Cardiac muscle cell (in vitro differentiated cells and primary cell): ENCODE measurements around the gene LDLRAP1. TPM values are rescaled to one million over a fixed set of nuclear protein-coding genes. Genes with fewer than 3 reads are reported as not detected.

Experiments used
- DNase-seq, 2 donors: peaks; one replicate each; pipeline versions ENCODE4 v3.0.0 to v3.0.0-alpha.2; 2010 to 2017; ENCODE audit warnings: low read depth in 1 of 2, low spot score in 1 of 2
- H3K27ac ChIP-seq: fragments of 200-600 bp; sonication (generic); 2 replicates; pipeline ENCODE4 v1.5.1; 2016
- H3K27me3 ChIP-seq: fragments of 200-600 bp; sonication (generic); 2 replicates; pipeline ENCODE4 v1.6.0; 2016; ENCODE audit warnings: control low read depth
- H3K36me3 ChIP-seq: fragments of 200-600 bp; sonication (generic); 2 replicates; pipeline ENCODE4 v1.5.1; 2016; ENCODE audit warnings: control low read depth
- H3K4me1 ChIP-seq: fragments of 200-600 bp; sonication (generic); 2 replicates; pipeline ENCODE4 v1.8.1; 2017; ENCODE audit warnings: low read depth, mild to moderate bottlenecking, mixed run types
- H3K4me3 ChIP-seq: fragments of 200-600 bp; sonication (generic); 2 replicates; pipeline ENCODE4 v1.5.1; 2016; ENCODE audit warnings: mild to moderate bottlenecking
- H3K9me3 ChIP-seq: fragments of 200-600 bp; sonication (generic); 2 replicates; pipeline ENCODE4 v1.5.1; 2017; ENCODE audit warnings: low read depth, mild to moderate bottlenecking, control low read depth
- polyA plus RNA-seq: library from polyadenylated mRNA; unstranded; fragments of >200 nt; fragmentation: Nextera tagmentation; extraction: Ambion mirVana; gene quantifications from 2 replicates; pipeline ENCODE4 v1.2.1, GENCODE V29; 2016
- total RNA-seq: library from RNA; depleted of rRNA; stranded (reverse); fragments of >200 nt; gene quantifications from 2 replicates; pipeline ENCODE4 v1.2.3, GENCODE V29; 2016
- TF ChIP-seq, protein P1 (sequence below): IDR thresholded peaks from 2 replicates; pipeline ENCODE4 v1.5.1; 2012; ENCODE audit warnings: low read depth, mild to moderate bottlenecking, low read length

Gene LDLRAP1
- total and polyA plus RNA-seq, 2 experiments from 2014 or later, result 16.4 to 21.8 TPM

DNA sequence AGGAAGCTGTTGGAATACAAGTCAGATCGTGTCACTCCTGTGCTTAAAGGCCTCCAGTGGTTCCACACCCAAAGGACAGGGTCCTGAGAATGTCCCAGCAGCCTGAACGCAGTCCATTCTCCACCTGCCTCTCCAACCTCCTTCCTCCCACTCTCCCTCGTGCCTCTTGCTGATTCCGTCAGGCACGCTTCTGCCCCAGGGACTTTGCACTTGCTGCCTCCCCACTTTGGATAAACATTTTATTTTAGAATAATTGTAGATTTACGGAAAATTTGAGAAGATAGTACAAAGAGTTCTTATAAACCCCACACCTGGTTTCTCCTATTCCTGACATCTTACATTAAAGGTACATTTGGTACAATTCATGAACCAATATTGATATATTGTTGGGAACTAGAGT, 28.4 kb upstream of the LDLRAP1 start:
- H3K4me3 ChIP-seq, result no peak overlapping the region
- DNase-seq, result no peak
- no peak overlapping the region for H3K27ac ChIP-seq
- H3K27me3 ChIP-seq, result no peaks in the 10 kb centered on the region
- TF ChIP-seq, protein P1, sequence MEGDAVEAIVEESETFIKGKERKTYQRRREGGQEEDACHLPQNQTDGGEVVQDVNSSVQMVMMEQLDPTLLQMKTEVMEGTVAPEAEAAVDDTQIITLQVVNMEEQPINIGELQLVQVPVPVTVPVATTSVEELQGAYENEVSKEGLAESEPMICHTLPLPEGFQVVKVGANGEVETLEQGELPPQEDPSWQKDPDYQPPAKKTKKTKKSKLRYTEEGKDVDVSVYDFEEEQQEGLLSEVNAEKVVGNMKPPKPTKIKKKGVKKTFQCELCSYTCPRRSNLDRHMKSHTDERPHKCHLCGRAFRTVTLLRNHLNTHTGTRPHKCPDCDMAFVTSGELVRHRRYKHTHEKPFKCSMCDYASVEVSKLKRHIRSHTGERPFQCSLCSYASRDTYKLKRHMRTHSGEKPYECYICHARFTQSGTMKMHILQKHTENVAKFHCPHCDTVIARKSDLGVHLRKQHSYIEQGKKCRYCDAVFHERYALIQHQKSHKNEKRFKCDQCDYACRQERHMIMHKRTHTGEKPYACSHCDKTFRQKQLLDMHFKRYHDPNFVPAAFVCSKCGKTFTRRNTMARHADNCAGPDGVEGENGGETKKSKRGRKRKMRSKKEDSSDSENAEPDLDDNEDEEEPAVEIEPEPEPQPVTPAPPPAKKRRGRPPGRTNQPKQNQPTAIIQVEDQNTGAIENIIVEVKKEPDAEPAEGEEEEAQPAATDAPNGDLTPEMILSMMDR, result no peak
- H3K4me1 ChIP-seq, result no peaks in the 10 kb centered on the region
- H3K9me3 ChIP-seq, result no peaks in the 10 kb centered on the region
- no peaks in the 10 kb centered on the region for H3K36me3 ChIP-seq

DNA sequence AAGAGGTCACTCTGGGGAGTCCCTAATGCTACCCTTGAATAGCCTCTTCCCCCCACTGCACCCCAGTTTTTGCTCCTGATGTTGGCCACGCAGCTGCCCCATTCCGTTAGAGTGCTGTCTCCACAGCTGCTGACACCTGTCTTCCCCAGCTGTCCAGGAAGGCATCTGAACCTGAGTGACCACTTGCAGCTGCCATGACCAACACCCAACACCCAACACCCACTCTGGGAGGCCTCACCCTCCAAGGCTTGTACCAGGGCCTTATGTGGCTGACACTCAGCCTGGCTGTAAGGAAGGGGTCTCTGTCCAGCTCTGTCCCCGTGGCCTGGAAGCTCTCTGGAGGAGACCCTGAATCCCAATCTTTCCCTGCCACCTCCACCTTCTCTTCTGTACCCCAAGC, 26.7 kb upstream of the LDLRAP1 start:
- H3K36me3 ChIP-seq, result no peaks in the 10 kb centered on the region
- TF ChIP-seq, protein P1, result no peak
- H3K4me1 ChIP-seq, result no peaks in the 10 kb centered on the region
- H3K9me3 ChIP-seq, result no peaks in the 10 kb centered on the region
- no peak overlapping the region for H3K27ac ChIP-seq
- no peak for DNase-seq
- H3K27me3 ChIP-seq, result no peaks in the 10 kb centered on the region
- H3K4me3 ChIP-seq, result no peak overlapping the region

DNA sequence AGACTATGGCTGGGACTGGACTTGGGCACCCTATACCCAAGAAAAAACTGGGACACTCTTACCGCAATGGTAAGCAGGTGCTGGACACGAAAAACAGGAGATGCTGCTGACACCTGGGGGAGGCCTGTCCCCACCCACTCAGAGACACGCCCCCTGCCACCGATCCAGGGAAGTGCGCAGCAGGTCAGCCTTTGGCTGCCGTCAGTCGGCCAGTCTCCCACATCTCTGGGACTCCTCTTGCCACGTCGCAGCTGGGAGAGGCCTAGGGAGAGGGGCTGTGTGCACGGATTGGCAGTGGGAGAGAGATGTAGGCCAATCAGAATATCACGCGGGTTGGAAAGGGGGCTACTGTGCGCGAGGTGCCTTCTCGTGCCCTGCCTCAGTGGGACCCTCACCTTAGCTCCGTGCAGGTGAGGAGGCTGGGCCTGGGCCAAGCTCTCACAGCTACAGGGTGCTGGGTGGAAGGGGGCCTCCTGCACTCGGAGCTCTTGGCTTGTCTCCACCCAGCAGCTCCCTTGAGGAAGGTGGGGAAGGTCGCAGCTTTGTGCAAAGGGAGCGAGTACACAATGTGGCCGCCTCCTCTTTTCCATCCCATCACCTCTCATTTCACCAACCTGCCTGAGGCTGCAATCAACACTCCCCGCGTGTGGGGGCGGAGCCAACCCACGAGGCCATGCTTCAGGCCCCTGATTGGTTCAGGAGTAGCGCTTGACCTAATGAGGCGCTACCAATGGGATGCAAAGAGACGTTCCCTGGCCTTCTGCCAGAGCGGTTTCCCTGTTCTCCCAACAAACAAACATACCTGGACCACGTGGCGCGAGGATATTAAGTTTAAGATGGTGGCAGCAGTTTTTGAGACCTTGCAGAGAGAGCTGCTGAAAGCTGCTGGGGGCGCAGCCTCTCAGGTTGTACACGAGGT, 25.7 kb upstream of the LDLRAP1 start:
- TF ChIP-seq, protein P1, result no peak
- H3K4me3 ChIP-seq, result no peak overlapping the region
- DNase-seq, result no peak
- no peaks in the 10 kb centered on the region for H3K4me1 ChIP-seq
- H3K27ac ChIP-seq, result no peak overlapping the region
- no peaks in the 10 kb centered on the region for H3K9me3 ChIP-seq
- no peaks in the 10 kb centered on the region for H3K27me3 ChIP-seq
- H3K36me3 ChIP-seq, result no peaks in the 10 kb centered on the region

DNA sequence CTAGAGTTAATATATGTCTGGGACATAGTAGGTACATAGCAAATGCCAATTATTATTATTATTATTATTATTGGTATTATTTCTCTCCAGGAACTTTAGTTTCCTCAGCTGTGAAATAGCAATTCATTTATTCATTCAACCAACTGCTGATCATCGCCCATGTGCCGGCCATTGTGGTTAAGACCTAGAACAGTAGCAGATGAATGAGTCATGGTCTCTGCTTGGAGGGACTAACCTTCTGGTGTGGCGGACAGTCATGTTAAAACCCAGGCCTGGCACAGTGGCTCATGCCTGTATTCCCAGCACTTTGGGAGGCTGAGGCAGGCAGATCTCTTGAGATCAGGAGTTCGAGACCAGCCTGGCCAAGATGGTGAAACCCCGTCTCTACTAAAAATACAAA, 23.8 kb upstream of the LDLRAP1 start:
- Histone ChIP-seq H3K27ac (no peak overlapping the region), H3K36me3 (no peaks in the 10 kb centered on the region)
- DNase-seq, result peak in 1 of 2 donors; percentile 51

DNA sequence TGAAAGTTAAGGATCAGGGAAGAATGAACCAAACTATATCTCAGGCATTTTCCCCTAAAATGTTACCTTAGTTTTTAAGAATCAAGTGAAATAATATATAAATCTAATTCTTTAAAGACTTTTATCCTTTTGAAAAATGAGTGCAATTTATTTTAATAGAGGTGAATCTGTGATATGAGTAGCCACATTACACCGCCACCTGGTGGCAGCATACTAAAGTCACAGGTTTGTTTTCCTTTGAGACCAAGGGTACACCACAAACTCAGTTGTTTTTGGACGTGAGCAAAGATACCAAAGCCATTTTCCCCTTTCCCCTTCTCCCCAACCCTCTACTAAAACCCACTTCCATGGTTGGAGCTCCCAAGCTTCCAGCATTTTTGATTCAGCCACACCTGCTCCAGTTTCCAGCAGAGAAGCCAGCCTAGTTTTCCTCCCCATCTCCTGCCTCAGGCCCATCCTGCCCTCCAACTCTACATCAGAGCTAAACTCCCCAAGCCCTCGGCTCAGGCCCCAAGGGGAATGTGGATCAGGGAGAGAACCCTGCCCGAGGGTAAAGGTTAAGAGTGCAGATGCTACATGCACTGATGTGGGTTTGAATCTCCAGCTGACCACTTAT, 22.9 kb upstream of the LDLRAP1 start:
- H3K27ac ChIP-seq, result no peak overlapping the region
- H3K4me3 ChIP-seq, result no peak overlapping the region
- no peaks in the 10 kb centered on the region for H3K9me3 ChIP-seq
- DNase-seq, result peak; percentile 71 to 77
- no peaks in the 10 kb centered on the region for H3K27me3 ChIP-seq
- no peaks in the 10 kb centered on the region for H3K36me3 ChIP-seq
- H3K4me1 ChIP-seq, result no peaks in the 10 kb centered on the region
- TF ChIP-seq, protein P1, result peak; percentile 75

More for the DNA sequence above, 23.8 kb upstream of the LDLRAP1 start:
- H3K4me3 ChIP-seq, result no peak overlapping the region
- no peaks in the 10 kb centered on the region for H3K9me3 ChIP-seq
- no peaks in the 10 kb centered on the region for H3K27me3 ChIP-seq
- no peaks in the 10 kb centered on the region for H3K4me1 ChIP-seq
- TF ChIP-seq, protein P1, result no peak
